Hindlimb muscle (tissue), 1 donor: ENCODE results near the gene AGTRAP. TPM values are rescaled to one million over a fixed set of nuclear protein-coding genes. Genes with fewer than 3 reads are reported as not detected.

Experiments used
- polyA plus RNA-seq: library from polyadenylated mRNA; unstranded; fragments of 120-200 nt; gene quantifications from one replicate; pipeline ENCODE4 v1.2.1, GENCODE V29; 2013; ENCODE audit not compliant: insufficient read length

Gene AGTRAP
- polyA plus RNA-seq, 1 donor, result 22.2 TPM

Other genes starting within 250 kb of the AGTRAP start
- 0.58 TPM for gene FBXO2, start 81.7 kb upstream of the AGTRAP start, polyA plus RNA-seq
- 5.3 TPM for gene FBXO44, start 81.3 kb upstream of the AGTRAP start, polyA plus RNA-seq
- gene FBXO6, start 71.9 kb upstream of the AGTRAP start, polyA plus RNA-seq, result 4.8 TPM
- gene MAD2L2, start 55.0 kb upstream of the AGTRAP start, polyA plus RNA-seq, result 29.4 TPM
- 0.26 TPM for gene DRAXIN, start 44.4 kb upstream of the AGTRAP start, polyA plus RNA-seq
- 7.2 TPM for gene C1orf167, start 26.1 kb downstream of the AGTRAP start, polyA plus RNA-seq
- 62.3 TPM for gene MTHFR, start 69.8 kb downstream of the AGTRAP start, polyA plus RNA-seq
- gene CLCN6, start 70.1 kb downstream of the AGTRAP start, polyA plus RNA-seq, result 15.8 TPM
- 1.8 TPM for gene NPPA, start 111.6 kb downstream of the AGTRAP start, polyA plus RNA-seq
- not detected for gene NPPB, start 122.8 kb downstream of the AGTRAP start, polyA plus RNA-seq
- 33.7 TPM for gene KIAA2013, start 190.3 kb downstream of the AGTRAP start, polyA plus RNA-seq
- 144 TPM for gene PLOD1, start 198.6 kb downstream of the AGTRAP start, polyA plus RNA-seq
- gene MFN2, start 244.3 kb downstream of the AGTRAP start, polyA plus RNA-seq, result 64.6 TPM